ENCODE measurements around the gene MPC2.

DNA sequence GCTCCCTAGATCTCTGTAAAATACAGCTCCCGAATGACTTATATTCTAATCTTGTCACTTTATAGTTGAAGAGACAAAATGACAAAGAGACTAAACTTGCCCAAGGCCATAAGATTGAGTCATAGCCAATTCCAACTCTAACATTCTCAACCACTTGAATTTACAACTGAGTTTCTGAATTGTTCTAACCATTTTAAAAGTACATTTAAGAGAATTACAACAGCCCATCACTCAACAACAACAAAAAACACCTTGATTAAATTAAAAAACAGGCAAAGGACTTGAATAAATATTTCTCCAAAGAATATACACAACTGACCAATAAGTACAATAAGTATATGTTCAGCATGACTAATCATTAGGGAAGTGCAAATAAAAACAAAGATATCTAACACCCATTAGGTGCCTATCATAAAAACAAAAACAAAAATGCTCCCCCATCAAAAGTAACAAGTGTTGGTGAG is 14.2 kb downstream of the MPC2 start:
- no peak for TF ChIP-seq EZH2 (IDR thresholded peaks at IDR 0.05; ENCODE audit: borderline replicate concordance, low read depth, low read length, poor library complexity, severe bottlenecking)
- TF ChIP-seq, protein P1, sequence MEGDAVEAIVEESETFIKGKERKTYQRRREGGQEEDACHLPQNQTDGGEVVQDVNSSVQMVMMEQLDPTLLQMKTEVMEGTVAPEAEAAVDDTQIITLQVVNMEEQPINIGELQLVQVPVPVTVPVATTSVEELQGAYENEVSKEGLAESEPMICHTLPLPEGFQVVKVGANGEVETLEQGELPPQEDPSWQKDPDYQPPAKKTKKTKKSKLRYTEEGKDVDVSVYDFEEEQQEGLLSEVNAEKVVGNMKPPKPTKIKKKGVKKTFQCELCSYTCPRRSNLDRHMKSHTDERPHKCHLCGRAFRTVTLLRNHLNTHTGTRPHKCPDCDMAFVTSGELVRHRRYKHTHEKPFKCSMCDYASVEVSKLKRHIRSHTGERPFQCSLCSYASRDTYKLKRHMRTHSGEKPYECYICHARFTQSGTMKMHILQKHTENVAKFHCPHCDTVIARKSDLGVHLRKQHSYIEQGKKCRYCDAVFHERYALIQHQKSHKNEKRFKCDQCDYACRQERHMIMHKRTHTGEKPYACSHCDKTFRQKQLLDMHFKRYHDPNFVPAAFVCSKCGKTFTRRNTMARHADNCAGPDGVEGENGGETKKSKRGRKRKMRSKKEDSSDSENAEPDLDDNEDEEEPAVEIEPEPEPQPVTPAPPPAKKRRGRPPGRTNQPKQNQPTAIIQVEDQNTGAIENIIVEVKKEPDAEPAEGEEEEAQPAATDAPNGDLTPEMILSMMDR (conservative IDR thresholded peaks at IDR 0.05; ENCODE audit: low read depth, low read length) = no peak
